GM18858 (cell line): ENCODE results near the gene IPCEF1.
"Not testable (repeated sequence)": the region's sequence is repeated elsewhere in the genome, so short reads cannot be mapped to it uniquely, and the experiment has no call there.

ENCODE experiments used
- ATAC-seq: cut with Tn5 transposase; IDR thresholded peaks from one replicate; pipeline ENCODE4 v1.9.1; 2021; ENCODE audit not compliant: unreplicated experiment

The IPCEF1 gene

GRCh38 chr6:154249499-154250298, 106.9 kb downstream of the IPCEF1 start:
- ATAC-seq, result peak; percentile 78

GRCh38 chr6:154247119-154247861, 109.3 kb downstream of the IPCEF1 start:
- ATAC-seq, result peak; percentile 37

- ATAC-seq, result no peak
Observed at GRCh38 chr6:154246723-154247118, 109.9 kb downstream of the IPCEF1 start.

- no peak for ATAC-seq
Observed at GRCh38 chr6:154245506-154245905, 111.1 kb downstream of the IPCEF1 start.

DNA sequence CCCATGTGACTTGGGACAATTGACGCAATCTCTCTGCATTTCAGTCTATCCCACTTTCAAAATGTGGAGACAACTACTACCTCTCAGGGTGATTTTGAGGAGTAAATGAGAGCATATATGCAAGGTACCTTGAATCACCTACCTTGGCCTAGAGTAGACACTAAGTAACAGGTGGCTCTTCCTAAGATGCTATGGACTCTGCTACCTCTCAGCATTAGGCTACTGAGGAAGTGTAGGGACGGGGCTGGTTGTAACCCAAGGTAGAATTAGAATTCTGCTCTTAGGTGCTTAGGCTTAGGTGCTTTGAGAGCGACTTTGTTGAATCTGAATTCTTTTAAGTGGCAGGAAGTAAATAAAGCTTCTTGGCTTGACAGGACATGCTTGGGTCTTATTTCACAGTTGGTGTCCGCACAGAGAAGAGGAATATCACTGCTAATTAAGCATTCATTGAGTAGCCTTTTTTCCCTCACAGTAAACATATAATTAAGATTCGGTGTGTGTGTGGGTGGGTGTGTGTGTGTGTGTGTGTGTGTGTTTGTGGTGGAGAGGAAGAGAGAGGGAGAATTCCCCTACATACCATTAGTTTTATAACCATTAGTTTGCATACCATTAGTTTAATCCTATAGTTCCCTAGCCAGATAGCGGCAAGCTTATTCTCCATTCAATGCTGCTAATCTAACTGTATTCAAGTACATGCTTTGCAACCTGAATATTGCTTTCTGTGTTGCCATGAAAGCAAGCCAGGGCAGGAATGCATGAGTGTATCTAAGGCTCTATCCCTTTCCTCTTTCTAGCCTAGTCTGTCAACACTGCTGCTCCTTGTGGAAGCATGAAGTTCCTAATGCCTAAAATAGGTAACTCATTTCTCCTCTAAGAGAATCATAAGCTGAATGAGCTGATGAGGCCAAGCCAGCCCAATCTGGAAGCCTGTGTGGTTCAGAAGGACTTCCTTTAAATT, 112.5 kb downstream of the IPCEF1 start:
- ATAC-seq, result no peak

- ATAC-seq, result no peak
Observed at GRCh38 chr6:154242617-154243357, 113.8 kb downstream of the IPCEF1 start.

DNA sequence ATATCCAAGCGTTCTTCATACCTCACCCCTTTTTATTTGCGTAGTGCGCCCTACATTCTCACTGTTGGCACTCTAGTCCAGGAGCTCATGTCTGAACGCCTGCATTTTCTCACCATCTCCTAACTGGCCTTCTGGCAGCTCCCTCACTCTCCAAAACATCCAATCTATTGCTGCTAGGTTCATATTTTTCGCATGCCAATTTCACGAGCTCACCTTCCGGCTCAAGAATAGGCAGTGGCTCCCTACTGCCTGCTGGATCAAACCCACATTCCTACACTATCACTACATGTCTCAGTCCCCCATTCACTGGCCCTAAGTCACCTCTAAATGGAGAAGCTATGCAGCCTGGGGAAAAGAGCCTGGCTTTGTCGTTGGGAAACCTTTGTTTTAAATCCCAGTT, 115.0 kb downstream of the IPCEF1 start:
- ATAC-seq, result no peak

DNA sequence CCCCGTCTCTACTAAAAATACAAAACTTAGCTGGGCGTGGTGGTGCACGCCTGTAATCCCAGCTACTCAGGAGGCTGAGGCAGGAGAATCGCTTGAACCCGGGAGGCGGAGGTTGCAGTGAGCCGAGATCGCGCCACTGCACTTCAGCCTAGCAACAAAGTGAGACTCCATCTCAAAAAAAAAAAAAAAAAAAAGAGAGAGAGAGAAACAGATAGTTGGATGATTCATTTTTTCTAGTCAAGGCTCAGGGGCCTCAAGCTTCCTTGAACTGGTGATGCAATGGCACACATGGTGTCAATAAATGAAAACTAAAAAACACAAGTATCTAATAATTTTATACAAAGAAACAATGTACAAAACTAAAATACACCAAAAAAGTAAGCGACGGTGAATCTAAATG, 115.5 kb downstream of the IPCEF1 start:
- ATAC-seq, result not testable (repeated sequence)

GRCh38 chr6:154239392-154239791, 117.2 kb downstream of the IPCEF1 start:
- ATAC-seq, result no peak

GRCh38 chr6:154238831-154239230, 117.8 kb downstream of the IPCEF1 start:
- no peak for ATAC-seq

DNA sequence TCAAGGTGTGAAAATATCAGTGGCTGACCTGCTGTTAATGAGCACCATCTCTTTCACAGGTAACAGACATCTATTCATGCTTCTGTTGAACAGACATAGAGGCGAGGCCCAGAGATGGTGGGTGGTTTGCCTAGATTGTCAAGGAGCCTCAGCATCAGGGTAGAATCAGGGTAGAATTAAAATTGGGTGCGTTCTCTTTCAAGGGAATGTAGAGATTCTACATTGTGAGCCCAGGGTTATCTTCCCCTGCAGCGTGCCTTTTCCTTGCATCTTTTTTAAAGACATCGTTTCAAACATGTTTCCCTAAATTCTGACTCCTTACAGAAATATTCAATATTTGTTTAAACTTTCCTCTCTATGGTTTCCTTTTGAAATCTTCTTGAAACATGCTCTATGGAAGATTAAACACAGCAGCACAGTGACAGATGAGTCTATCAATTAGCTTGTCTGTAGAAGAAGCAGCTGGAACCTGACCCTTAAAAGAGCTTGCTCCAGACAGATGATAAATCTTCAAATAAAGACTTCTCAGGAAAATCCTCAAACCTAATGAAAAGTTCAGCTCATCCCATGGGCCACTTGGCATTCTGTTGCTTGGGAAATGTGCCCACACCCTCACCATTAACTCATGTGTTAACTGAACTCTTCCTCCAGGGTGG, 119.8 kb downstream of the IPCEF1 start:
- no peak for ATAC-seq

DNA sequence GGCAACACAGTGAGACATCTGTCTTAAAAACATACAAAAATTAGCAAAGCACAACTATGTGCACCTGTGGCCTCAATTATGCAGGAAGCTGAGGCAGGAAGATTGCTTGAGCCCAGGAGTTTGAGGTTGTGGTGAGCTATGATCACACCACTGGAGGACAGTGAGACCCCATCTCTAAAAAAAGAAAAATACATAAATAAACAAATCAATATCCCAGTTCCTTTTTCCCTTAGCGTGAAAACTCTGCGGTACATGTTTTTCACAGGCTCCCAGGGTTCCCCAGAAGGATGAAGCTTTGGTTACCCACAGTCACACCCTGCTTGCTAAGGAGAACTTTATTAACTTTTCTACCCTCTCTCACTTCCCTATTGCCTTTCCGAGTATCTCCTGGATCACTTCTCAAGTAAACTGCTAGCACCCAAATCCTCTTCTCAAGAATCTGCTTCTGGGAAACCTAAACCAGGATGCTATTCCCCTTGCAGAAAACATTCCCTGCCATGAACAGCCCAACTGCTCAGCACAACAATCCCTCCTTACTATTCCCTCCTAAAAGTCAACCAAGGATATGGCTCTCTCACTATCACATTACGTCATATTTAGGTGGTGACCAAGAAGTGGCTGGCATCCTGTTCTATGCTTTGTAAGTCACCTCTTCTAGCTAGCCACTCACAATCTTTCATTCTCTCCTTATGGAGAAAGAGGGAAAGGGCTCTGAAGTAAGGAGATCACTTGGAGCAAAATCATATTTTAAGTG, 122.4 kb downstream of the IPCEF1 start:
- ATAC-seq, result peak; percentile 50

- ATAC-seq, result no peak
Observed at GRCh38 chr6:154233383-154233782, 123.2 kb downstream of the IPCEF1 start.

- ATAC-seq, result no peak
Observed at GRCh38 chr6:154232013-154232910, 124.3 kb downstream of the IPCEF1 start.

DNA sequence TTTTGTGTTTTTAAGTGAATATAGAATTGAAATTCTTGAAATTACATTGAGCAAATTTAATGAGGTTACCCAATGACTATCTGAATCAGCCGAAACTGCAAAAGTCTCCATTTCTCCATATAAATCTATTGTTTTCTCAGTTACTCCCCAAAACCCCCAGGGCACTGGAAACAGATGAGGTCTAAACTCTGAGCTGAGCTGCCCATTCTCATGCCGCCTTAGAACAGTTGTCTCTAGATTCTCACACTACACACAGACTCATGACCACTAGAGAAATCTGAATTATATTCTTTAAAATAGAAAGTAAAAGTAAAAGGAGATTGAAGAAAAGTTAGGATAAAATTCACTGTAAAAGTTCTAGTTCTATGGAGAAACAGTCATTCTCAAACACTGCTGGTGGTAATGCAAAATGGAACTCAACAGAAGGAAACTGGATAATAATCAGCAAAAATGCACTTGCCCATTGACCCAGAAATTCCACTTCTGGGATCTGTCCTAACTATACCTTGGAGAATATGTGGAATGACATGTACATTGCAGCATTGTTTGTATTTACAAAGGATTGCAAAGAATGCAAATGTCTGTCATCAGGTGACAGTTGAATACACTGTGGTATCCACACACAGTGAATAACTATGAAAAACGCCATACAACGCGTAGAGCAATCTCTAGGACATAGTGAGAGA, 125.5 kb downstream of the IPCEF1 start:
- ATAC-seq, result no peak

DNA sequence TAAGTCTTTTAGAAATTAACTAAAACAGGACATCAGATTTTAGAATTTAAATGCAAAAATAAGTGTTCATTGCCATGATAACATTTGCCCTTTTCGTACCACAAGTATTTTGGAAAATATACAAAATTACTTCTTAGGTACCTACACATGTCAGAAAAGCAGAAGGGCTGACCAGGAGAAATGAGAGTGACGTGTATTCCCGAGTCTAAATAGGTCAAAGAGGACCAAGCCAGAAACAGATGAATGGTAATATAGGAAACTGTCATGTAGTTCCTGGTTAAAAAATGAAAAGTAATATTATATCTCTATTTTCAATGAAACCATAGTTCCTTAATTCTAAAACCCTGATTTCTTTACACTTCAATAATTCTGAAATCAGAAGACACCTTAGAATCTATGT, 126.2 kb downstream of the IPCEF1 start:
- no peak for ATAC-seq

GRCh38 chr6:154229786-154230185, 126.8 kb downstream of the IPCEF1 start:
- ATAC-seq, result peak; percentile 76

GRCh38 chr6:154228521-154228905, 128.1 kb downstream of the IPCEF1 start:
- no peak for ATAC-seq
